ENCODE data around the gene METAP1.
A peak's percentile ranks its signal among the peaks of the same experiment; 100 is the strongest.

The METAP1 gene

GRCh38 chr4:98959411-98959810, 36.1 kb upstream of the METAP1 start:
- H3K4me3 ChIP-seq (replicated peaks; ENCODE audit: low read depth, low read length), result no peak overlapping the region
- no peak for TF ChIP-seq CTCF (IDR thresholded peaks at IDR 0.05; ENCODE audit: low read depth, low read length, missing control alignments)

GRCh38 chr4:98961770-98962169, 33.8 kb upstream of the METAP1 start:
- TF ChIP-seq CTCF (IDR thresholded peaks at IDR 0.05; ENCODE audit: low read depth, low read length, missing control alignments), result no peak
- H3K4me3 ChIP-seq (replicated peaks; ENCODE audit: low read depth, low read length), result no peak overlapping the region
- no peak for DNase-seq (ENCODE audit: extremely low read depth, low read depth)

More at GRCh38 chr4:98959411-98959810, 36.1 kb upstream of the METAP1 start:
- DNase-seq (ENCODE audit: extremely low read depth, low read depth), result no peak

- TF ChIP-seq CTCF (IDR thresholded peaks at IDR 0.05; ENCODE audit: low read depth, low read length, missing control alignments), result no peak
- no peak overlapping the region for H3K4me3 ChIP-seq (replicated peaks; ENCODE audit: low read depth, low read length)
Observed at GRCh38 chr4:98963538-98964433, 31.7 kb upstream of the METAP1 start.

GRCh38 chr4:98966926-98967325, 28.6 kb upstream of the METAP1 start:
- no peak overlapping the region for H3K4me3 ChIP-seq (replicated peaks; ENCODE audit: low read depth, low read length)
- DNase-seq (ENCODE audit: extremely low read depth, low read depth), result no peak
- no peak for TF ChIP-seq CTCF (IDR thresholded peaks at IDR 0.05; ENCODE audit: low read depth, low read length, missing control alignments)

More at GRCh38 chr4:98963538-98964433, 31.7 kb upstream of the METAP1 start:
- DNase-seq (ENCODE audit: extremely low read depth, low read depth), result peak; percentile 9

- H3K4me3 ChIP-seq (replicated peaks; ENCODE audit: low read depth, low read length), result no peak overlapping the region
- TF ChIP-seq CTCF (IDR thresholded peaks at IDR 0.05; ENCODE audit: low read depth, low read length, missing control alignments), result no peak
- no peak for DNase-seq (ENCODE audit: extremely low read depth, low read depth)
Observed at GRCh38 chr4:98967786-98968329, 27.7 kb upstream of the METAP1 start.

- DNase-seq (ENCODE audit: extremely low read depth, low read depth), result no peak
- H3K4me3 ChIP-seq (replicated peaks; ENCODE audit: low read depth, low read length), result no peak overlapping the region
- TF ChIP-seq CTCF (IDR thresholded peaks at IDR 0.05; ENCODE audit: low read depth, low read length, missing control alignments), result no peak
Observed at GRCh38 chr4:98969878-98970785, 25.4 kb upstream of the METAP1 start.
